Central memory CD8-positive, alpha-beta T cell (primary cell): Measurements from ENCODE around the gene DPPA2.
"Not testable (repeated sequence)": the region's sequence is repeated elsewhere in the genome, so short reads cannot be mapped to it uniquely, and the experiment has no call there.

Experiments
- ATAC-seq: fragments of 150-1000 bp; cut with Tn5 transposase; replicated peaks from 2 replicates; pipeline ENCODE4 v1.10.0; 2022; ENCODE audit warnings: mild to moderate bottlenecking, moderate FRiP score, moderate number of reproducible peaks; ENCODE audit not compliant: poor library complexity, severe bottlenecking; ENCODE audit errors: extremely low read depth
- DNase-seq, 2 donors: peaks; one replicate each; pipeline ENCODE4 v3.0.0; 2021; ENCODE audit warnings: low spot score in 2 of 2
- H3K27ac Mint-ChIP-seq: one replicate; pipeline ENCODE4 v1.8.0; 2022; ENCODE audit warnings: low read depth, mild to moderate bottlenecking, moderate library complexity, mixed read lengths
- H3K27me3 Mint-ChIP-seq: one replicate; pipeline ENCODE4 v1.8.0; 2022; ENCODE audit warnings: mixed read lengths
- H3K36me3 Mint-ChIP-seq: one replicate; pipeline ENCODE4 v1.8.0; 2022; ENCODE audit warnings: mild to moderate bottlenecking, moderate library complexity, mixed read lengths; ENCODE audit not compliant: insufficient read depth
- H3K4me1 Mint-ChIP-seq: one replicate; pipeline ENCODE4 v1.8.0; 2022; ENCODE audit warnings: mixed read lengths
- H3K4me3 Mint-ChIP-seq: one replicate; pipeline ENCODE4 v1.8.0; 2022; ENCODE audit warnings: mild to moderate bottlenecking, moderate library complexity, mixed read lengths
- H3K9me3 Mint-ChIP-seq: one replicate; pipeline ENCODE4 v1.8.0; 2022; ENCODE audit warnings: mixed read lengths

Gene DPPA2

DNA sequence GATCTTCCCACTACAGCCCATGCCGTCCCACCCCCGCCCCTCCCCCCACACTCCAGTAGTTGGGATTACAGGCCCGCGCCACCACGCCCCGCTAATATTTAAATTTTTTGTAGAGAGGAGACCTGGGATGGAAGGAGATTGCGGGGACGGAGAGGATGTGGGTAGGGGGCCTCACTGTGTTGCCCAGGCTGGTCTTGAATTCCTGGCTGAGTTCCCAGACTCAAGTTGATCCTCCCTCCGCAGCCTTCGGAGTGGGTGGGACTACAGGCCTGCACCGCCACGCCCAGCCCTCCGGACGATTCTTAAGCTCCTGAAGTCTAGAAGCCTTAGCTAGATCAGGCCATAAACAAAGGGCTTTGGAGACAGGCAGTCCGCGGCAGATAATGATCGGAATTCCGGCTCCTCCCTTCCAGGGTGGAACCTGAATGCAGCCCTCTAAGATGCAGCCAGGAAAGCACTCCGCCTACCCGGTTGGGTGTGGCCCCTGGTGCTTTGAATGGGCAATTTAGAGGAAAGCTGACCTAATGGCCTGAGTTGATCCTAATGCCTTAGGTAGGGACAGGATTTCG lies at the start of gene DPPA2:
Gene DPPA2 (minus strand): TSS at position 356 of the 569 bp plus-strand sequence. CDS start 1,975 bp downstream, outside the sequence.
- H3K4me1 Mint-ChIP-seq: no peaks in the 10 kb centered on the region
- no peak for ATAC-seq
- no peak within 1 kb of the TSS for H3K4me3 Mint-ChIP-seq

GRCh38 chr3:109364088-109364487 lies 47.8 kb upstream of the DPPA2 start:
- no peak overlapping the region for H3K4me3 Mint-ChIP-seq
- no peaks in the 10 kb centered on the region for H3K9me3 Mint-ChIP-seq
- H3K27me3 Mint-ChIP-seq: no peaks in the 10 kb centered on the region
- no peak for ATAC-seq
- H3K4me1 Mint-ChIP-seq: no peaks in the 10 kb centered on the region
- no peaks in the 10 kb centered on the region for H3K36me3 Mint-ChIP-seq
- no peak for DNase-seq
- H3K27ac Mint-ChIP-seq: no peak overlapping the region

More for the DNA sequence above, at the start of gene DPPA2:
- no peak within 1 kb of the TSS for H3K27ac Mint-ChIP-seq
- H3K27me3 Mint-ChIP-seq: no peaks in the 10 kb centered on the region
- H3K9me3 Mint-ChIP-seq: no peaks in the 10 kb centered on the region
- no peak for DNase-seq
- H3K36me3 Mint-ChIP-seq: peaks cover 2% of the 10 kb centered on the region

- Mint-ChIP-seq H3K4me1 (no peaks in the 10 kb centered on the region), H3K27ac (no peak overlapping the region), H3K36me3 (no peaks in the 10 kb centered on the region), H3K9me3 (no peaks in the 10 kb centered on the region), H3K27me3 (no peaks in the 10 kb centered on the region), H3K4me3 (no peak overlapping the region)
- ATAC-seq (no peak), DNase-seq (no peak)
These were observed 47.3 kb upstream of the DPPA2 start for GRCh38 chr3:109363634-109364033.

GRCh38 chr3:109362823-109363222 lies 46.5 kb upstream of the DPPA2 start:
- H3K9me3 Mint-ChIP-seq: no peaks in the 10 kb centered on the region
- ATAC-seq (no peak), DNase-seq (no peak)
- no peak overlapping the region for H3K27ac Mint-ChIP-seq
- H3K4me1 Mint-ChIP-seq: no peaks in the 10 kb centered on the region
- H3K36me3 Mint-ChIP-seq: no peaks in the 10 kb centered on the region
- H3K27me3 Mint-ChIP-seq: no peaks in the 10 kb centered on the region
- no peak overlapping the region for H3K4me3 Mint-ChIP-seq

- not testable (repeated sequence) for DNase-seq, H3K4me1 Mint-ChIP-seq, H3K27me3 Mint-ChIP-seq, H3K36me3 Mint-ChIP-seq, H3K27ac Mint-ChIP-seq, H3K9me3 Mint-ChIP-seq, ATAC-seq, H3K4me3 Mint-ChIP-seq
These were observed 42.5 kb upstream of the DPPA2 start for GRCh38 chr3:109358809-109359208.

DNA sequence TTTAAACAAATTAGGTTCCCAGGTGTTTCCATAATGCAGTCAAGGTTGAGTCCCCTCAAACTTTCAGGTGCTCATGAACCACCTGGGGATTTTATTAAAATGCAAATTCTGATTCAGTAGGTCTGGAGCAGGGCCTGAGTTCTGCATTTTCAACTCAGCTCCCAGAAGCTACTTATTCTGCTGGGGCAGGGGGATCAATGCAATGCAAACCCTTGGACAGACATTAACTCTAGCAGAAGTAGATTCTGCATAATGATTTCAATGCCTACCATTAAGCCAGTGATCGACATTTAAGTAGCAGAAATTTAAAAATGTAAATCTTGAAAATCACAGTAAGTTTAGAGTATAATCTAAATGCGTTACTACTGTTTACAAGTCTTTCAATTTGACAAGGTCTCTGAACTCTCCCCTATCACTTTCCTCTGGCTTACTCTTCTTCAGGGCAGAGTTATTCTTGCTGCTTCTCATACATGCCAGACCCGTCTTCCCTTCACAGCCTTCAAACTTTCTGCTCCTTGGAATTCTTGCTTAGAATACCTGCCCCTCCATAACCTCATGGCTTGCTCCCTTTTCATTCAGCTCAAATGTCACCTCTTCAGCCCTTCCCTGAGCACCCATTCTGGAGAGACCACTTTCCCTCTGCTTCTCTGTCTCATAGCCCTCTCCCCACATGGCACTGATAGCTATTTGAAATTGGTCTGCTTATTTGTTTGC lies 40.3 kb upstream of the DPPA2 start:
- DNase-seq: no peak
- ATAC-seq: no peak
- H3K4me3 Mint-ChIP-seq: no peak overlapping the region
- no peak overlapping the region for H3K27ac Mint-ChIP-seq
- H3K9me3 Mint-ChIP-seq: no peaks in the 10 kb centered on the region
- no peaks in the 10 kb centered on the region for H3K4me1 Mint-ChIP-seq
- H3K27me3 Mint-ChIP-seq: peaks cover 8% of the 10 kb centered on the region
- H3K36me3 Mint-ChIP-seq: no peaks in the 10 kb centered on the region

GRCh38 chr3:109355625-109356441 lies 39.5 kb upstream of the DPPA2 start:
- ATAC-seq (no peak), DNase-seq (no peak)
- H3K4me3 Mint-ChIP-seq: no peak overlapping the region
- no peaks in the 10 kb centered on the region for H3K4me1 Mint-ChIP-seq
- H3K9me3 Mint-ChIP-seq: no peaks in the 10 kb centered on the region
- H3K36me3 Mint-ChIP-seq: no peaks in the 10 kb centered on the region
- no peak overlapping the region for H3K27ac Mint-ChIP-seq
- H3K27me3 Mint-ChIP-seq: peaks cover 8% of the 10 kb centered on the region

DNA sequence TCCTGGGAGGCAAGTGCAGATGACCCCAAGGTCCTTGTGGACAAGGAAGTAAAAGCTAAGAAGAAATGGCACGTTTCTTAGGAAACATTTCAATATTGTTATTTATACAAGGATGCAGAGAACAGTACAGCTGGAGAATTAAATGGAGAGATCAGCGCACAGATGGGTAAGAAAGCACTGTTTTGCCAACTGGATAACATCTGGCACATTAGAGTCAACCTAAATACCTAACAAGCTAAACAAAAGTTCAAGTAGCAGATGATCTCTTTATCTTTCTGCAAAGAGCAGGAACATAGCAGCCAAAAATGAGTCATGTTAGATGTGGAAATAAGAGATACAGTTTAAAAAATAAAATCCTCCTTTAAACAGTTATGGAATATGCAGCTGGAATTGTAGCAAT lies 36.7 kb upstream of the DPPA2 start:
- no peaks in the 10 kb centered on the region for H3K4me1 Mint-ChIP-seq
- no peak for DNase-seq
- peaks cover 8% of the 10 kb centered on the region for H3K27me3 Mint-ChIP-seq

GRCh38 chr3:109351231-109351630 lies 34.9 kb upstream of the DPPA2 start:
- Mint-ChIP-seq H3K4me1 (no peaks in the 10 kb centered on the region), H3K9me3 (no peaks in the 10 kb centered on the region), H3K27ac (no peak overlapping the region), H3K27me3 (peaks cover 8% of the 10 kb centered on the region), H3K4me3 (no peak overlapping the region), H3K36me3 (no peaks in the 10 kb centered on the region)
- ATAC-seq (no peak), DNase-seq (no peak)

More for the DNA sequence above, 36.7 kb upstream of the DPPA2 start:
- H3K36me3 Mint-ChIP-seq: no peaks in the 10 kb centered on the region
- H3K4me3 Mint-ChIP-seq: no peak overlapping the region
- H3K27ac Mint-ChIP-seq: no peak overlapping the region
- ATAC-seq: no peak
- H3K9me3 Mint-ChIP-seq: no peaks in the 10 kb centered on the region

GRCh38 chr3:109346770-109347295 lies 30.5 kb upstream of the DPPA2 start:
- Mint-ChIP-seq H3K27me3 (peaks cover under 1% of the 10 kb centered on the region), H3K27ac (no peak overlapping the region), H3K9me3 (no peaks in the 10 kb centered on the region), H3K4me1 (no peaks in the 10 kb centered on the region), H3K4me3 (no peak overlapping the region), H3K36me3 (no peaks in the 10 kb centered on the region)
- DNase-seq: no peak
- no peak for ATAC-seq

GRCh38 chr3:109346099-109346498 lies 29.8 kb upstream of the DPPA2 start:
- no peak for DNase-seq
- ATAC-seq: no peak
- no peak overlapping the region for H3K4me3 Mint-ChIP-seq
- no peaks in the 10 kb centered on the region for H3K36me3 Mint-ChIP-seq
- no peaks in the 10 kb centered on the region for H3K27me3 Mint-ChIP-seq
- H3K27ac Mint-ChIP-seq: no peak overlapping the region
- H3K9me3 Mint-ChIP-seq: no peaks in the 10 kb centered on the region
- H3K4me1 Mint-ChIP-seq: no peaks in the 10 kb centered on the region

GRCh38 chr3:109339714-109340648 lies 23.7 kb upstream of the DPPA2 start:
- peaks cover 11% of the 10 kb centered on the region for H3K4me1 Mint-ChIP-seq
- no peak for ATAC-seq

More at GRCh38 chr3:109339714-109340648, 23.7 kb upstream of the DPPA2 start:
- Mint-ChIP-seq H3K9me3 (no peaks in the 10 kb centered on the region), H3K27ac (no peak overlapping the region), H3K27me3 (peaks cover 39% of the 10 kb centered on the region), H3K36me3 (no peaks in the 10 kb centered on the region), H3K4me3 (no peak overlapping the region)
- DNase-seq: no peak
